GM12801 (cell line): Measurements from ENCODE around the gene AP3S2.

ENCODE experiments used
- CTCF ChIP-seq: IDR thresholded peaks from one replicate; pipeline ENCODE4 v1.5.1; 2011; ENCODE audit warnings: control low read depth; ENCODE audit not compliant: insufficient read length; ENCODE audit errors: extremely low read depth

The AP3S2 gene

GRCh38 chr15:89874926-89875564 is 18.7 kb downstream of the AP3S2 start:
- no peak for TF ChIP-seq CTCF

- no peak for TF ChIP-seq CTCF
These were observed 23.0 kb downstream of the AP3S2 start for GRCh38 chr15:89870688-89871288.

- no peak for TF ChIP-seq CTCF
These were observed 23.8 kb downstream of the AP3S2 start for GRCh38 chr15:89870006-89870405.

GRCh38 chr15:89864958-89865739 is 28.6 kb downstream of the AP3S2 start:
- no peak for TF ChIP-seq CTCF

- TF ChIP-seq CTCF: no peak
These were observed 29.9 kb downstream of the AP3S2 start for GRCh38 chr15:89863918-89864317.

GRCh38 chr15:89860891-89861290 is 32.9 kb downstream of the AP3S2 start:
- no peak for TF ChIP-seq CTCF

- TF ChIP-seq CTCF: no peak
These were observed 33.4 kb downstream of the AP3S2 start for GRCh38 chr15:89860431-89860830.
